Uterus (tissue), 2 donors: ENCODE data around the gene STK38.

ENCODE experiments used
- POLR2A ChIP-seq, 2 donors: fragments of 450-650 bp; IDR thresholded peaks; one replicate each; pipeline ENCODE4 v1.6.1; 2016; ENCODE audit warnings: antibody characterized with exemption in 2 of 2, mild to moderate bottlenecking in 1 of 2, moderate library complexity in 1 of 2
- TF ChIP-seq, protein P1 (sequence below), 4 experiments: fragments of 200-600 bp in 2 of 4; fragments of 450-650 bp in 2 of 4; sonication (generic) in 2 of 4; IDR thresholded peaks; one replicate each; pipeline ENCODE4 v1.5.1; 2016 to 2019; ENCODE audit warnings: antibody characterized with exemption in 4 of 4, mild to moderate bottlenecking in 2 of 4, moderate library complexity in 1 of 4

DNA sequence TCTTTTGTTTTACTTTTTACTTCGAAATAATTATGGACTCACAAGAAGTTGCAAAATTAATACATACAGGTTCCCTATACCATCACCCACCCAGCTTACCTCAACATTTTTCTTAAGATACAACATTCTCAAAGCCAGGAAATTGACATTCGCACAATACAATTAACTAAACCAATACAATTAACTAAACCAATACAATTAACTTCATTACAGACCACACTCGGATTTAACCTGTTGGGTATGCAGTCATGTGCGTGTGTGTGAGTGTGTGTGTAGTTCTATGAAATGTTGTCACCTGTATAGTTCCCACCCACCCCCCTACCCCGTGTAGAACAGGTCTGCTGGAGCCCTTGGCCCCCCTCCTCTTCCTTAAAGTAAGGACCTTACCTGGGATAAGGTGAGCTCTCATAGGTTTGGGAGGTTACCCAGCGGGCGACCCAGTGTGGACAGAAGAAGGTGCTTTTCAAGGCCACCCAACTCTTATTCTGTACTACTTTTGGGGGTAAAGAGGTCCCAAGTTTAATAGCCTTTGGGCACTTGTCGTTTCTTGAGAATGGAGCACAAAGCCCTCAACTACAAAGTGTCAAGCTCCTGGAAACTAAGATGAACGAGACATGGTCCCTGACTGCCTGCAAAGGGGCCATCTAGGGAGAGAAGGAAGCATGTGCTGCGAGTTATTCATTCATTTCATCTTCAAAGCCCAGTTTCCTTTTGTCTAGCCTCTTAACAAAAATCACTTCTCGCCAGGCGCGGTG, 544 bp upstream of the STK38 start:
- TF ChIP-seq, protein P1, sequence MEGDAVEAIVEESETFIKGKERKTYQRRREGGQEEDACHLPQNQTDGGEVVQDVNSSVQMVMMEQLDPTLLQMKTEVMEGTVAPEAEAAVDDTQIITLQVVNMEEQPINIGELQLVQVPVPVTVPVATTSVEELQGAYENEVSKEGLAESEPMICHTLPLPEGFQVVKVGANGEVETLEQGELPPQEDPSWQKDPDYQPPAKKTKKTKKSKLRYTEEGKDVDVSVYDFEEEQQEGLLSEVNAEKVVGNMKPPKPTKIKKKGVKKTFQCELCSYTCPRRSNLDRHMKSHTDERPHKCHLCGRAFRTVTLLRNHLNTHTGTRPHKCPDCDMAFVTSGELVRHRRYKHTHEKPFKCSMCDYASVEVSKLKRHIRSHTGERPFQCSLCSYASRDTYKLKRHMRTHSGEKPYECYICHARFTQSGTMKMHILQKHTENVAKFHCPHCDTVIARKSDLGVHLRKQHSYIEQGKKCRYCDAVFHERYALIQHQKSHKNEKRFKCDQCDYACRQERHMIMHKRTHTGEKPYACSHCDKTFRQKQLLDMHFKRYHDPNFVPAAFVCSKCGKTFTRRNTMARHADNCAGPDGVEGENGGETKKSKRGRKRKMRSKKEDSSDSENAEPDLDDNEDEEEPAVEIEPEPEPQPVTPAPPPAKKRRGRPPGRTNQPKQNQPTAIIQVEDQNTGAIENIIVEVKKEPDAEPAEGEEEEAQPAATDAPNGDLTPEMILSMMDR (IDR thresholded peaks at IDR 0.05), result no peak
- TF ChIP-seq POLR2A (IDR thresholded peaks at IDR 0.05), result no peak
